H1 (cell line): ENCODE measurements around the gene ARMC3. TPM values are rescaled to one million over a fixed set of nuclear protein-coding genes. Genes with fewer than 3 reads are reported as not detected.

Experiments used
- CTCF ChIA-PET: fragments of 300-600 bp; sonication (Branson Sonifier 250); formaldehyde crosslinking; loops from one replicate; lab custom pipeline; 2021; ENCODE audit not compliant: partially characterized antibody; lab: Charles Lee
- POLR2A ChIA-PET: fragments of 300-600 bp; sonication (Branson Sonifier 250); formaldehyde crosslinking; loops from one replicate; lab custom pipeline; 2021; ENCODE audit warnings: inconsistent platforms; ENCODE audit not compliant: partially characterized antibody; lab: Charles Lee
- DNase-seq, 2 experiments: peaks; one replicate each; pipeline versions ENCODE4 v3.0.0 to v3.0.0-alpha.2; 2010 to 2022; ENCODE audit warnings: low spot score in 2 of 2, low read depth in 1 of 2, mixed read lengths in 1 of 2
- FAIRE-seq: peaks from 2 replicates; lab custom pipeline; 2011; peaks lifted over from hg19 to GRCh38; lab: Jason Lieb, UNC
- H2AFZ ChIP-seq: 2 replicates; pipeline ENCODE4 v1.8.1; 2012; ENCODE audit warnings: low read length, inconsistent platforms
- H2AK5ac ChIP-seq: 2 replicates; pipeline ENCODE4 v1.6.1; 2013; ENCODE audit warnings: low read depth, low read length
- H2BK120ac ChIP-seq: replicated peaks from 2 replicates; pipeline ENCODE3; 2013; ENCODE audit warnings: low read depth, low read length, inconsistent platforms
- H2BK12ac ChIP-seq: 2 replicates; pipeline ENCODE4 v1.6.1; 2013; ENCODE audit warnings: low read depth, low read length
- H2BK15ac ChIP-seq: 2 replicates; pipeline ENCODE4 v1.6.1; 2013; ENCODE audit warnings: low read length
- H2BK20ac ChIP-seq: 2 replicates; pipeline ENCODE4 v1.6.1; 2013; ENCODE audit warnings: low read length
- H2BK5ac ChIP-seq: 2 replicates; pipeline ENCODE4 v1.6.1; 2013; ENCODE audit warnings: low read depth, low read length
- H3K14ac ChIP-seq: 2 replicates; pipeline ENCODE4 v1.6.1; 2013; ENCODE audit warnings: inconsistent platforms; ENCODE audit not compliant: insufficient read length
- H3K18ac ChIP-seq: 2 replicates; pipeline ENCODE4 v1.6.1; 2013; ENCODE audit warnings: low read length; ENCODE audit errors: extremely low read depth
- H3K23ac ChIP-seq: 2 replicates; pipeline ENCODE4 v1.6.1; 2013; ENCODE audit warnings: inconsistent platforms; ENCODE audit not compliant: insufficient read length
- H3K23me2 ChIP-seq: 2 replicates; pipeline ENCODE4 v1.6.1; 2013; ENCODE audit warnings: low read depth, low read length
- H3K27ac ChIP-seq: 2 replicates; pipeline ENCODE4 v1.6.1; 2011; ENCODE audit warnings: low read depth, low read length, inconsistent platforms
- H3K27me3 ChIP-seq, 4 experiments: replicated peaks in 1 of 4; 1 replicate in 1 of 4; 2 replicates in 3 of 4; pipeline versions ENCODE4 v1.6.1 to v1.8.1; 2011 to 2013; ENCODE audit warnings: low read length in 3 of 4, mild to moderate bottlenecking in 3 of 4, inconsistent platforms in 2 of 4, mixed read lengths in 2 of 4, moderate library complexity in 1 of 4; ENCODE audit not compliant: control insufficient read depth in 3 of 4, insufficient read depth in 3 of 4; ENCODE audit errors: extremely low read depth in 1 of 4
- H3K36me3 ChIP-seq, 4 experiments: 2 replicates each; pipeline versions ENCODE4 v1.6.1 to v1.8.1; 2011 to 2013; ENCODE audit warnings: mild to moderate bottlenecking in 4 of 4, low read length in 3 of 4, moderate library complexity in 2 of 4, control low read depth in 1 of 4, inconsistent platforms in 1 of 4; ENCODE audit not compliant: insufficient read depth in 4 of 4, control insufficient read depth in 2 of 4
- H3K4ac ChIP-seq: replicated peaks from 2 replicates; pipeline ENCODE3; 2013; ENCODE audit warnings: low read length, low read depth, mixed read lengths, inconsistent platforms; ENCODE audit not compliant: insufficient read length
- H3K4me1 ChIP-seq, 4 experiments: replicated peaks in 1 of 4; 1 replicate in 1 of 4; 2 replicates in 3 of 4; pipeline versions ENCODE4 v1.6.1 to v1.8.1; 2011 to 2013; ENCODE audit warnings: low read length in 3 of 4, inconsistent platforms in 2 of 4, mixed read lengths in 1 of 4; ENCODE audit not compliant: insufficient read depth in 4 of 4, control insufficient read depth in 3 of 4
- H3K4me2 ChIP-seq, 2 experiments: 2 replicates each; pipeline versions ENCODE4 v1.6.1 to v1.8.1; 2011 to 2013; ENCODE audit warnings: low read depth in 2 of 2, low read length in 2 of 2, control low read depth in 1 of 2, inconsistent platforms in 1 of 2, mild to moderate bottlenecking in 1 of 2; ENCODE audit not compliant: insufficient read depth in 1 of 2
- H3K4me3 ChIP-seq, 4 experiments: fragments of 200-600, 300-600 bp in 1 of 4; sonication (generic), shearing (Covaris generic), sonication (Bioruptor Twin) in 1 of 4; 2 replicates each; pipeline versions ENCODE4 v1.5.1 to v1.8.1; 2011 to 2016; ENCODE audit warnings: low read length in 4 of 4, low read depth in 3 of 4, control low read depth in 2 of 4, inconsistent platforms in 2 of 4, mild to moderate bottlenecking in 2 of 4, mixed read lengths in 1 of 4, moderate library complexity in 1 of 4; ENCODE audit not compliant: insufficient read depth in 2 of 4; ENCODE audit errors: extremely low read depth in 1 of 4
- H3K56ac ChIP-seq: replicated peaks from 2 replicates; pipeline ENCODE3; 2013; ENCODE audit warnings: low read depth, mild to moderate bottlenecking, mixed read lengths, low read length, inconsistent platforms; ENCODE audit not compliant: insufficient read length
- H3K79me1 ChIP-seq: 2 replicates; pipeline ENCODE4 v1.6.1; 2013; ENCODE audit warnings: low read depth, low read length, control low read depth
- H3K79me2 ChIP-seq, 2 experiments: 2 replicates each; pipeline versions ENCODE4 v1.6.1 to v1.8.1; 2012 to 2013; ENCODE audit warnings: low read length in 2 of 2, mild to moderate bottlenecking in 2 of 2, inconsistent platforms in 1 of 2; ENCODE audit not compliant: insufficient read depth in 2 of 2, control insufficient read depth in 1 of 2
- H3K9ac ChIP-seq, 4 experiments: replicated peaks in 1 of 4; 1 replicate in 1 of 4; 2 replicates in 3 of 4; pipeline versions ENCODE4 v1.6.1 to v1.8.1; 2011 to 2013; ENCODE audit warnings: low read depth in 3 of 4, low read length in 3 of 4, control low read depth in 2 of 4, mild to moderate bottlenecking in 2 of 4, moderate library complexity in 2 of 4, inconsistent platforms in 1 of 4; ENCODE audit errors: extremely low read depth in 1 of 4
- H3K9me3 ChIP-seq, 2 experiments: 2 replicates each; pipeline versions ENCODE4 v1.6.1 to v1.8.1; 2012 to 2013; ENCODE audit warnings: mild to moderate bottlenecking in 2 of 2, moderate library complexity in 2 of 2, control low read depth in 1 of 2, inconsistent platforms in 1 of 2, low read depth in 1 of 2, low read length in 1 of 2, mixed read lengths in 1 of 2; ENCODE audit not compliant: insufficient read depth in 2 of 2
- H4K20me1 ChIP-seq, 2 experiments: replicated peaks in 1 of 2; 2 replicates each; pipeline versions ENCODE3 to v1.8.1; 2011 to 2013; ENCODE audit warnings: inconsistent platforms in 2 of 2, low read length in 2 of 2, mild to moderate bottlenecking in 1 of 2; ENCODE audit not compliant: insufficient read depth in 2 of 2, control insufficient read depth in 1 of 2
- H4K5ac ChIP-seq: 2 replicates; pipeline ENCODE4 v1.6.1; 2013; ENCODE audit warnings: low read length, low read depth, mixed read lengths, inconsistent platforms; ENCODE audit not compliant: insufficient read length
- H4K8ac ChIP-seq: 2 replicates; pipeline ENCODE4 v1.8.0; 2013; ENCODE audit warnings: mild to moderate bottlenecking, moderate library complexity, low read length, inconsistent platforms; ENCODE audit not compliant: insufficient read depth; ENCODE audit errors: extremely low read depth
- H4K91ac ChIP-seq: replicated peaks from 2 replicates; pipeline ENCODE3; 2013; ENCODE audit warnings: low read length, mixed read lengths, inconsistent platforms; ENCODE audit not compliant: insufficient read length
- ATF2 ChIP-seq: IDR thresholded peaks from 2 replicates; pipeline ENCODE4 v1.6.1; 2012; ENCODE audit warnings: low read length, inconsistent platforms
- BACH1 ChIP-seq: IDR thresholded peaks from 2 replicates; pipeline ENCODE4 v1.6.1; 2012; ENCODE audit warnings: low read length, improper control_type of control experiment
- CHD2 ChIP-seq: IDR thresholded peaks from 2 replicates; pipeline ENCODE4 v1.6.1; 2012; ENCODE audit warnings: low read length, improper control_type of control experiment
- CTCF ChIP-seq, 3 experiments: IDR thresholded peaks; 1 replicate in 2 of 3; 2 replicates in 1 of 3; pipeline versions ENCODE4 v1.5.1 to v1.6.1; 2011; ENCODE audit warnings: low read length in 3 of 3, mild to moderate bottlenecking in 3 of 3, inconsistent platforms in 2 of 3, low read depth in 1 of 3, moderate library complexity in 1 of 3; ENCODE audit not compliant: insufficient read depth in 1 of 3; ENCODE audit errors: control extremely low read depth in 1 of 3
- KDM5A ChIP-seq: fragments of 200-600 bp; IDR thresholded peaks from 2 replicates; pipeline ENCODE4 v1.7.1; 2012; ENCODE audit warnings: mild to moderate bottlenecking, low read length, inconsistent platforms, mixed read lengths
- RAD21 ChIP-seq, 2 experiments: IDR thresholded peaks in 1 of 2; conservative IDR thresholded peaks in 1 of 2; 2 replicates each; pipeline ENCODE4 v1.6.1; 2011; ENCODE audit warnings: low read depth in 2 of 2, low read length in 2 of 2, improper control_type of control experiment in 1 of 2, inconsistent platforms in 1 of 2, mild to moderate bottlenecking in 1 of 2, moderate library complexity in 1 of 2
- RFX5 ChIP-seq: IDR thresholded peaks from 2 replicates; pipeline ENCODE4 v1.6.1; 2011; ENCODE audit warnings: low read depth, low read length, improper control_type of control experiment, borderline replicate concordance
- SIRT6 ChIP-seq: IDR thresholded peaks from one replicate; pipeline ENCODE4 v1.7.1; 2012; ENCODE audit warnings: low read length, inconsistent platforms
- SRF ChIP-seq: IDR thresholded peaks from 2 replicates; pipeline ENCODE4 v1.6.1; 2011; ENCODE audit warnings: mild to moderate bottlenecking, low read depth, low read length, moderate library complexity
- YY1 ChIP-seq: IDR thresholded peaks from 2 replicates; pipeline ENCODE4 v1.6.1; 2011; ENCODE audit warnings: low read depth, mild to moderate bottlenecking, low read length
- WGBS, 2 experiments: shearing (Covaris generic) in 1 of 2; methylation state at CpG; one replicate each; pipeline versions ENCODE4 v1.1.6 to v1.1.7; 2013 to 2015; ENCODE audit warnings: low lambda C conversion rate in 2 of 2, mixed read lengths in 2 of 2, inconsistent platforms in 1 of 2, low coverage in 1 of 2, missing lambda C conversion rate in 1 of 2; ENCODE audit not compliant: insufficient replicate concordance in 2 of 2, insufficient coverage in 1 of 2, insufficient read length in 1 of 2; ENCODE audit errors: extremely low coverage in 1 of 2, missing lambda C conversion rate in 1 of 2; 5-methylcytosine and 5-hydroxymethylcytosine counted together
- polyA plus RNA-seq, 7 experiments: library from polyadenylated mRNA; depleted of rRNA in 3 of 7; stranded (reverse) in 5 of 7; unstranded in 2 of 7; fragments of >200 nt in 5 of 7; fragments of 200-250 nt in 2 of 7; gene quantifications; 1 replicate in 5 of 7; 2 replicates in 1 of 7; 4 replicates in 1 of 7; pipeline versions ENCODE4 v1.2.1 to v1.2.3, GENCODE V29; 2011 to 2013; ENCODE audit warnings: missing spikeins in 2 of 7, mixed read lengths in 2 of 7
- total RNA-seq: library from RNA; stranded (reverse); fragmentation: NEBNext Ultra II Directional; extraction: Animal tissue kit (Norgen Biotek cat#: 25700); gene quantifications from 2 replicates; pipeline ENCODE4 v1.2.1, GENCODE V29; 2021

The ARMC3 gene
- total and polyA plus RNA-seq, 2 of the 8 experiments (the other 6 are each of a cell fraction or from before 2014, with no cell fraction given): 0.15 TPM

- no peak for DNase-seq
- Histone ChIP-seq H3K27me3 (no peaks in the 10 kb centered on the region), H3K4me3 (no peak overlapping the region), H3K18ac (no peak overlapping the region), H4K20me1 (no peaks in the 10 kb centered on the region), H3K79me2 (no peaks in the 10 kb centered on the region), H2BK5ac (no peak overlapping the region), H3K4ac (no peak overlapping the region), H2BK20ac (no peak overlapping the region), H2BK120ac (no peak overlapping the region), H2AFZ (no peak overlapping the region), H2BK12ac (no peak overlapping the region), H3K23ac (no peak overlapping the region), H3K9ac (no peak overlapping the region), H3K79me1 (no peaks in the 10 kb centered on the region), H3K27ac (no peak overlapping the region), H3K4me2 (no peak overlapping the region), H3K14ac (no peak overlapping the region), H4K8ac (no peak overlapping the region), H2AK5ac (no peak overlapping the region), H3K4me1 (no peaks in the 10 kb centered on the region), H3K23me2 (no peaks in the 10 kb centered on the region), H2BK15ac (no peak overlapping the region), H3K9me3 (peaks cover 0 to 3% of the 10 kb centered on the region in 2 experiments; a peak in 1 of 4 replicates), H4K5ac (no peak overlapping the region), H3K56ac (no peak overlapping the region), H4K91ac (no peak overlapping the region), H3K36me3 (no peaks in the 10 kb centered on the region)
- 86% methylated on average over 2 of the region's 2 CpGs; no CpG with 5 or more reads in 1 of the 2 experiments for WGBS, 2 experiments
- FAIRE-seq: no peak
- POLR2A ChIA-PET: no interaction called here
- CTCF ChIA-PET: interaction anchor here (1.3 kb wide), 1 partner anchor 31 kb away, joined by 6 read pairs; no protein-coding TSS in a partner anchor
- no peak for TF ChIP-seq RAD21 (IDR thresholded peaks at IDR 0.05 in 1 of 2, conservative IDR thresholded peaks at IDR 0.05 in 1 of 2; ENCODE audit: low read depth in 2 of 2, low read length in 2 of 2)
- TF ChIP-seq SRF: no peak
- no peak for TF ChIP-seq ATF2
- no peak for TF ChIP-seq CHD2
- TF ChIP-seq RFX5: no peak
- TF ChIP-seq YY1: no peak
- no peak for TF ChIP-seq SIRT6
- TF ChIP-seq KDM5A: no peak
- no peak for TF ChIP-seq BACH1
- TF ChIP-seq CTCF (IDR thresholded peaks at IDR 0.05; ENCODE audit: control extremely low read depth in 1 of 3, insufficient read depth in 1 of 3, low read depth in 1 of 3, low read length in 3 of 3): no peak
Measured at GRCh38 chr10:22959292-22959691, 31.4 kb downstream of the ARMC3 start.
